ENCODE measurements around the gene ARID3B.
"Not testable (repeated sequence)": the region's sequence is repeated elsewhere in the genome, so short reads cannot be mapped to it uniquely, and the experiment has no call there.

ARID3B gene

DNA sequence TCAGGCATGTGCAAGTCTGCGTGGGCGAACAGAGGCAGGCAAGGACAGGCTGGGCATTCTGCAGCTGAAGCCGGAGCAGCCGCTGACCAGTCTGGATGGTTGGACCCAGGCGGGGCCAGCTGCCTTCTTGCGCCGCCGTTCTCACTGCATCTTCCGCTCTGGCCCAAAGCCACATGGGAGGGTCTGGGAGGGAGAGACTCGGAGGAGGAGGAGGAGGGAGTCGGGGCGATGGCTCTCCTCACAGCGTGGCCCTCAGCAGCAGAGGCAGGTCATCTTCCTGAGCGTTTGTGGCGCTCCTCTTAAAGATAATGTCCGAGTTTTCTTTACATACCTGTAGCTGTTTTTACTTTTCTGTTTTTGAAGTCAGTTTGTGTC is 80.5 kb downstream of the ARID3B start:
- DNase-seq (ENCODE audit: low spot score): no peak

GRCh38 chr15:74621936-74622335 is 80.9 kb downstream of the ARID3B start:
- no peak for DNase-seq (ENCODE audit: low spot score)

DNA sequence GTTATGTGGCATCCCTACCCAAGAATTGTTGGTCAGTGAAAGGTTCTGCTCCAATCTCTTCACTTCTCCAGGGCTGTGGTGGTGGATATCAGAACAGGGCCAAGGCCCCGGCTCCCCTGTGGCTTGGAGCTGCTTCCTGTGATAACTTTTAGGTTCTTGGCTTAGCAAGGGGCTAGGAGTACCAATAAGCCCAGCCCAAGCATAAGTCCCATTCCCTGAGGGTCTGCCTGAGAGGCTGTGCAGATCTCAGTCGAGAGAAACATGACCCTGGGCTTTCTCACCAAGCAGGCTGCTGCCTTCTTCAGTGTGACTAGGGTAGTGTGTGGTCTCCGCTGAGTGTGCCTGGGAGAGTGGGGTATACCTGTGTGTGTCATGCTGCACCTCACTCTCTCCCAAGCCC is 81.7 kb downstream of the ARID3B start:
- DNase-seq (ENCODE audit: low spot score): no peak

- DNase-seq (ENCODE audit: low spot score): no peak
These were observed 83.1 kb downstream of the ARID3B start for GRCh38 chr15:74624020-74624602.

DNA sequence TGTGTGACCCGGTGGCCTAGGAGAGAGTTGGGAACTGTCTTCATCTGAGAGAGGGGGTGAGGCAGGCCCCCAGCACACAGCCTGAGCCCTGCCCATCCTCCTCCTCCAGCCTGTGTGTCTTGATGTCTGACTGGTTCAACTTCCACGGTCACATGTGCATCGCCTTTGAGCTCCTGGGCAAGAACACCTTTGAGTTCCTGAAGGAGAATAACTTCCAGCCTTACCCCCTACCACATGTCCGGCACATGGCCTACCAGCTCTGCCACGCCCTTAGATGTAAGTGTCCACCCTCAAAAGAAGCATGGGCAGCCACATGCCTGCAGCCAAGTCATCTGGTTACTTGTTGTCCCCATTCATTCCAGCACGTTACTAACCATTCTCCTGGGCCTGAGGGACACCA is 84.7 kb downstream of the ARID3B start:
- DNase-seq (ENCODE audit: low spot score): no peak

GRCh38 chr15:74626336-74626735 is 85.3 kb downstream of the ARID3B start:
- no peak for DNase-seq (ENCODE audit: low spot score)

DNA sequence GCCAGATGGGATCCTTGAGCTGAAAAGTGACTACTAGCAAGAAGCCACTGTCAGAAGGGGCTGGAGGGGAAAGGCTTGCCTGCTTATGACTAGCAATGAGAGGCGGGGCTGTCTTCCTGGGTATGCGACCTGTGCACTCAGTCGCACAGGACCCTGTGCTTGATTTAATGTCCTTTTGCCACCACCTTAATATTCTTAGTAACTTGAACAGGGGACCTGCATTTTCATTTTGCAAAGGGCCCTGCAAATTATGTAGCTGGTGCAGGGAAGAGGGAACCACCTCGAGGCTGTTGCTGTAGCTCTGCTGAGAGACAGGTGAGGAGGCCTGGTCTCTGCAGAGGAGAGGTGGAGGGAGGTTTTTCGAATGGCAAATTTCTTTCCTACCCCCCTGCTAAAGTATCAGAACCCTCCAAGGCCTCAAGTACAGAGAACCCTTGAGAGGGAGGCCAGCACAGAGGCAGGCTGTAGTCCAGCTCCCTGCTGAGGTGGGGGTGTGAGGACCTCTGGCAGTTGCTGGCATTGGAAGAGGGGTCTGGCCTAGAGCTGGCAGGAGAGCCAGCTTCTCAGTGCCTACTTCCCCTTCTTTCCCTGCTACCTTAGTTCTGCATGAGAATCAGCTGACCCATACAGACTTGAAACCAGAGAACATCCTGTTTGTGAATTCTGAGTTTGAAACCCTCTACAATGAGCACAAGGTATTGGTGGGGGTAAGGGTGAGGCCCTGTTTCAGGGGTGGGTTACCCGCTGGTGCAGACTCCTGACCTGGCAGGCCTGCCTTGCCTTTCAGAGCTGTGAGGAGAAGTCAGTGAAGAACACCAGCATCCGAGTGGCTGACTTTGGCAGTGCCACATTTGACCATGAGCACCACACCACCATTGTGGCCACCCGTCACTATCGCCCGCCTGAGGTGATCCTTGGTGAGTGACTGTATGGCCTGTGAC is 86.0 kb downstream of the ARID3B start:
- no peak for DNase-seq (ENCODE audit: low spot score)

GRCh38 chr15:74627766-74628165 is 86.7 kb downstream of the ARID3B start:
- no peak for DNase-seq (ENCODE audit: low spot score)

GRCh38 chr15:74628199-74628598 is 87.2 kb downstream of the ARID3B start:
- DNase-seq (ENCODE audit: low spot score): no peak

DNA sequence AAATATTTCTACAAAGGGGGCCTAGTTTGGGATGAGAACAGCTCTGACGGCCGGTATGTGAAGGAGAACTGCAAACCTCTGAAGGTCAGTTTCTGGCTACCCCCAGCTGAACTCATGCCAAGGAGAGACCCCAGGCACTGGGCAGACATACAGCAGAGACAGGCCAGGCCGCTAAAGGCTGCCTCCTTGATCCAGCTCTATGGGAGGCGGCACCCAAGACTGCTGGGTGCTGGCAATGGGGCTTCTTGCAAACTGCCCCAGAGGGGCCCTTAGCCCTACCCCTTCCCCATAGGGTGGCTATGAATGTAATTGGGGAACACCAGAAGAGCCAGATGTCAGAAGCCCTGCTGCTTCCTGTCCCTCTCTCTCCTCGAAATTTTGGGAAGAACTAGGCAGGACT is 87.9 kb downstream of the ARID3B start:
- no peak for DNase-seq (ENCODE audit: low spot score)

GRCh38 chr15:74629696-74630095 is 88.7 kb downstream of the ARID3B start:
- DNase-seq (ENCODE audit: low spot score): not testable (repeated sequence)

- DNase-seq (ENCODE audit: low spot score): no peak
These were observed 89.5 kb downstream of the ARID3B start for GRCh38 chr15:74630284-74631086.

- DNase-seq (ENCODE audit: low spot score): no peak
These were observed 90.0 kb downstream of the ARID3B start for GRCh38 chr15:74631087-74631385.

- DNase-seq (ENCODE audit: low spot score): no peak
These were observed 90.4 kb downstream of the ARID3B start for GRCh38 chr15:74631408-74631807.

DNA sequence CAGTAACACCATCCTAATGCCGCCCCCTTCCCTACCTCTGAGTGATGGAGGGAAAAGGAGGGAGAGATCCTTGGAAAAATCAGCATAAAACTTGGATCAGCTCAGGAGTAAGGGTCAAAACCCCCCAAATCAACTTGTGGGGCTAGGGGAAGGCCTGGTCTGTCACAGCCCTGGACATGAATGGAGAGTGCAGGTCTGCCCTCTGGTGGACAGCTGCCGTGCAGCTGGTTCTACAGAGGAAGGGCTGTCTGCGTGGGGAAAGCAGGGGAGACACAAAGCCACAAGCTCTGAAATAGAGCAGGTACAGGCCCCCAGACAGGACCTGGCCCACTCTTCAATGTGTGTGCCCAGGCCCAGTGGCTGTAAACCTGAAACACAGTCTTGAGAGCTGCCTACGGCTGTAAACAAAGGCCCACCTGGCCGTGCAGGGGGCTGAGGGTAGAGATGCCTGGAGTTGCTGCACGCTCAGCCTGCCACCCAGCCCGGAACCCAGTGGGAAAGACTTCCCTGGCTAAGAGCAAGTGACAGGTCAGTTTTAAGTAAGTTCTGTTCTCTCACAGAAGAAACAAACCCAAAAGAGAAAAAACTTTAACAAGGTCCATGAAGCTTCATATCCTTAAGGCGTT is 91.0 kb downstream of the ARID3B start:
- peak; percentile 79 for DNase-seq (ENCODE audit: low spot score)

GRCh38 chr15:74632601-74633000 is 91.6 kb downstream of the ARID3B start:
- no peak for DNase-seq (ENCODE audit: low spot score)

GRCh38 chr15:74633781-74634180 is 92.8 kb downstream of the ARID3B start:
- no peak for DNase-seq (ENCODE audit: low spot score)

GRCh38 chr15:74635228-74635627 is 94.2 kb downstream of the ARID3B start:
- peak; percentile 65 for DNase-seq (ENCODE audit: low spot score)

- no peak for DNase-seq (ENCODE audit: low spot score)
These were observed 96.0 kb downstream of the ARID3B start for GRCh38 chr15:74636984-74637383.

DNA sequence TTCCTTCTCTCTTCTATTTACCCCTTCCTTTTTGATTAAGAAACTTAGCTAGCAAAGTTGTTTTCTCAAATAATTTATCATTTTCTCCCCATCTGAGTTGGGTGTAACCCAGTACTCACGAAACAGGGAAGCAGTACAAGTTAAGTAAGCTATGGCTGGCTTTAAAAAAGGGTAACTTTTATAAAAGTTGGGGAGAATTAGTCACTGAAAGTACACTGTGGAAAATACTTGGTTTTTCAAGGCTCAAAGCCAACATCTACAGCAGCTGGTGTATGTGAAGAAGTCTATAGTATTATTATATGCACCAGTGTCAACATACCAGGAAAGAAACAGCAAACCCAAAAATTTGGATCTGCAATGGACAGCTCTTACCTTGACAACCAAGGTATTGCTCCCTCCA is 100.1 kb downstream of the ARID3B start:
- DNase-seq (ENCODE audit: low spot score): no peak

- no peak for DNase-seq (ENCODE audit: low spot score)
These were observed 101.3 kb downstream of the ARID3B start for GRCh38 chr15:74642348-74642733.

Measured in hepatic stellate cell (primary cell).